AG04449 (cell line): ENCODE data around the gene PPM1H.

Experiments
- CTCF ChIA-PET: fragments of 350-600 bp; formaldehyde crosslinking; extraction: SDS; loops from one replicate; lab custom pipeline; 2021; ENCODE audit warnings: antibody characterized with exemption; lab: Yijun Ruan, JAX
- POLR2A ChIA-PET: fragments of 400-600, 350-600 bp; formaldehyde crosslinking; extraction: SDS; loops from one replicate; lab custom pipeline; 2020; ENCODE audit warnings: antibody characterized with exemption, inconsistent platforms; lab: Yijun Ruan, JAX
- DNase-seq: peaks from one replicate; pipeline ENCODE4 v3.0.0-alpha.2; 2010; ENCODE audit warnings: low read depth, low spot score
- H3K4me3 ChIP-seq: 2 replicates; pipeline ENCODE4 v1.5.1; 2011; ENCODE audit warnings: low read depth, mild to moderate bottlenecking, control low read depth, low read length
- TF ChIP-seq, protein P1 (sequence below): IDR thresholded peaks from one replicate; pipeline ENCODE4 v1.5.1; 2011; ENCODE audit warnings: mild to moderate bottlenecking, moderate library complexity, low read length, control low read depth, inconsistent platforms; ENCODE audit not compliant: insufficient read depth; ENCODE audit errors: missing control alignments

Gene PPM1H

DNA sequence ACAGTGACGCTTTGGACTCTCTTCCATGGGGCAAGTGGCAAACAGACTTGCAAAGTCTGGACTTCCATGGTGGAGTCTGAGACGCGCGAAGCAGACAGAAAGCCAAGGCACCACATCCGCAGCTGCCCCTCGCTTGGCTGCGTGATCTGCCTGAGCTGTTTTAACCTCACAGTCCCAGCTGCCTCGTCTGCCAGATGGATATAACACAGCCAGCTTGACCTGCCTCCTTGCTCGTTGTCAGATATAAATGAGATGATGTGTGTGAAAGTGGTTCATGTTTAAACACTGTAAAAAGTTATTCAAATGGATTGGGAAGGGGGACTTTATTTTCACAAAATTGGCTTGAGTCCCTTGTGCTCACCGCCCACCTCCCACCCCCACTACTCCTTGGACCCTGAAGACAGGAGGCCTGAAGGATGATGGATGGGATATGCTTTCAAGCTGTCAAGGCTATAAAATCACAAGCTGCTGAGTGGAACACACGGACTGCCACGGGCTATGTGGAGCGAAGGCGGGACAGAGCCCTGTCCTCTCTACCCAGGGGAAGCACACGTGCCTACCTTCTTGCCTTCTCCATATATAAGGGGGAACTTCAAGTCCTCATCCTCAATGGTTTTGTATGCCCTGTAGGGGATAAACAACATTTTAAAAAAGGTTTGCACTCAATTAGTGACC, 241.4 kb downstream of the PPM1H start:
- CTCF ChIA-PET = interaction anchor here (1.3 to 3.5 kb wide), 2 partner anchors 9 to 100 kb away, joined by 4 to 12 read pairs; no protein-coding TSS in a partner anchor
- POLR2A ChIA-PET = interaction anchor here (1.0 to 1.6 kb wide), 3 partner anchors 9 to 79 kb away, joined by 3 to 7 read pairs (median 4); no protein-coding TSS in a partner anchor
- no peak for DNase-seq
- no peak overlapping the region for H3K4me3 ChIP-seq
- TF ChIP-seq, protein P1, sequence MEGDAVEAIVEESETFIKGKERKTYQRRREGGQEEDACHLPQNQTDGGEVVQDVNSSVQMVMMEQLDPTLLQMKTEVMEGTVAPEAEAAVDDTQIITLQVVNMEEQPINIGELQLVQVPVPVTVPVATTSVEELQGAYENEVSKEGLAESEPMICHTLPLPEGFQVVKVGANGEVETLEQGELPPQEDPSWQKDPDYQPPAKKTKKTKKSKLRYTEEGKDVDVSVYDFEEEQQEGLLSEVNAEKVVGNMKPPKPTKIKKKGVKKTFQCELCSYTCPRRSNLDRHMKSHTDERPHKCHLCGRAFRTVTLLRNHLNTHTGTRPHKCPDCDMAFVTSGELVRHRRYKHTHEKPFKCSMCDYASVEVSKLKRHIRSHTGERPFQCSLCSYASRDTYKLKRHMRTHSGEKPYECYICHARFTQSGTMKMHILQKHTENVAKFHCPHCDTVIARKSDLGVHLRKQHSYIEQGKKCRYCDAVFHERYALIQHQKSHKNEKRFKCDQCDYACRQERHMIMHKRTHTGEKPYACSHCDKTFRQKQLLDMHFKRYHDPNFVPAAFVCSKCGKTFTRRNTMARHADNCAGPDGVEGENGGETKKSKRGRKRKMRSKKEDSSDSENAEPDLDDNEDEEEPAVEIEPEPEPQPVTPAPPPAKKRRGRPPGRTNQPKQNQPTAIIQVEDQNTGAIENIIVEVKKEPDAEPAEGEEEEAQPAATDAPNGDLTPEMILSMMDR = no peak

DNA sequence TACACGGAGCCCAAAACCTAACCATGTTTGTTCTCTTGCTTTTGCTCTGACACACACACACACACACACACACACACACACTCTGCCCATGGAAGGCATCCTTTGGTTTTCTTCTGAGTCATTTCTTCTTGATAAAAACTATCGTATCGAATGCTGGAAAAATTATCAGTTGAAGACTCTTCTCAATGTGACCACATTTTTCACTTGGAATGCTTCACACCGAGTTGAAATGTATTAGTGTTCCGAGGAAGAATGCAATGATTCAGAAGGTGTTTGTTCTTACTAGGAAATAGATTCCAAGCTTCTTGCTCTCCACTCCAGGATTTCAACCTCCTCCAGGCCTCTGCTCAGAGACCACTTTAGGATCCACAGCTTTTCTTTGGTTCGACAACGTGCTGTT, 242.1 kb downstream of the PPM1H start:
- TF ChIP-seq, protein P1 = no peak
- ChIA-PET CTCF (interaction anchor here (1.1 to 3.5 kb wide), 3 partner anchors 11 to 101 kb away, joined by 3 to 12 read pairs (median 4); no protein-coding TSS in a partner anchor), POLR2A (interaction anchor here (1.0 to 1.6 kb wide), 3 partner anchors 8 to 78 kb away, joined by 3 to 7 read pairs (median 4); no protein-coding TSS in a partner anchor)
- no peak overlapping the region for H3K4me3 ChIP-seq
- peak; percentile 78 for DNase-seq

DNA sequence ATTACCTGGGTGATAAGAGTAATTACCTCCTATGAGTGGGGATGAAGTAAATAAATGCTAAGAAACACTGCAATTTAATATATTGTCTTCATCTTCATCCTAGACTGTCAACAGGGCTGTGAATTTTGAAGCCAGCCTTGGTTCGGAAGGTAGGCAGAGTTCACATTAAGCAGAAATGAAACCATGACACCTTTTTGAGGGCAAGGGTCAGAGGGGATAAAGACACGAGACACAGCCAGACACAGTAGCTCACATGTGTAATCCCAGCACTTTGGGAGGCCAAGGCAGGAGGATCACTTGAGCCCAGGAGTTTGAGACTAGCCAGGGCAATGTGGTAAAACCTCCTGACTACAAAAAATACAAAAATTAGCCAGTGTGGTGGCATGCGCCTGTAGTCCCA, 243.6 kb downstream of the PPM1H start:
- TF ChIP-seq, protein P1 = no peak
- H3K4me3 ChIP-seq = no peak overlapping the region
- CTCF ChIA-PET = interaction anchor here (0.9 to 2.4 kb wide), 2 partner anchors 66 to 102 kb away, joined by 3 to 9 read pairs; no protein-coding TSS in a partner anchor
- DNase-seq = no peak
- POLR2A ChIA-PET = no interaction called here

DNA sequence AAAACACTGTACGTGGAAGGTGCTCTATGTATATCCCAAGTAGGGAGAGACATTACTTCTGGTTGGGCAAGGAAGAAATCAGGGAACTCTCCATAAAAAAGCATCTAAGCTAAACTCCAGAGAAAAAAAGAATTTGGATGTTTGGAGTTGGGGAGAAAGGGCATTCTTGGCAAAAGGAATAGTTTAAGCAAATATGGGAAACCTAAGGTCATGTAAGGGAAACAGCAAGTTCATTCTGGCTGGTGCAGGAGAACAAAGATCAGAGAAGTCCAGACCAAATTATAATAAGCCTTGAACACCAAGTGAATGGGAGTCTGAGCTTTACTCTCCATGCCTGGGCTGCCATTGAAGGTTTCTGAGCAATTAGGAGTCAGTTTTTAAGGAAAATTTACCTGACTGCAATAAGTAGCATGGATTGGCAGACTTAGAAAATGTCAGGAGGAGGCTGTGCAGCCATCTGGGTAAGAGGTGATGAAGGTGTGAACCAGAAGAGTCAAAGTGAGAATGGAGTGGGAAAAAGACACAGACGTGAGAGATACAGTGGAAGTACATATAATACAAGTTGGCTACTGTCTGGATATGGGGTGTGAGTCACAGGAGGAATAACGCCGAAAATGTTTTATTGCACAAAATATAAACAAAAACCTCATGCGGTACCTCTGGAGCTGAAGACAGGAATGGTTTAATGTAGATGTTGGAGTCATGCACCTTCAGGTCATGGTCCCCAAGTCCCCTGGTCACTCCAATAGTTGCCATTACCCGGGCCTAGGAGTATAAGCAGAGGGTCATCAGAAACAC, 245.7 kb downstream of the PPM1H start:
- ChIA-PET POLR2A (no interaction called here), CTCF (interaction anchor here (0.9 kb wide), 1 partner anchor 87 kb away, joined by 4 read pairs; no protein-coding TSS in a partner anchor)
- H3K4me3 ChIP-seq = no peak overlapping the region
- TF ChIP-seq, protein P1 = no peak
- no peak for DNase-seq

DNA sequence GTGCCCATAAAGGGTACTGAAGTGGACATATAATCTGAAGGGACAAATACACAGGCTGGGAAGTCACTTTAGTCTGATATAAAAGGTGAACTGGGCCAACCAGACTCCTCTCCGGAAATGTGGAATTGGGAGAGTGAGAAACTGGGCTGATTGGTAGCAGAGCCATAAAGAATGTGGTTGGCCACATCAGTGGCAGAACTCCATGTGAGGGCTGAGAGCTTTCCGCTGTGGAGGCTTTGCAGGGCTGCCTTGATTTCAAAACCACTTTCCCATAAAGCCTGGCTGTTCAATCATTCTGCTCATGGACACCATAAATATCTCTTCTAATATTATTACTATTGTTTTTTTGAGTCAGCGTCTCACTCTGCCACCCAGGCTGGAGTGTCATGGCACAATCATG, 248.0 kb downstream of the PPM1H start:
- H3K4me3 ChIP-seq = no peak overlapping the region
- ChIA-PET POLR2A (no interaction called here), CTCF (no interaction called here)
- TF ChIP-seq, protein P1 = no peak
- DNase-seq = no peak
